ENCODE measurements around the gene NR1H2.
A peak's percentile ranks its signal among the peaks of the same experiment; 100 is the strongest.

The NR1H2 gene

GRCh38 chr19:50427997-50428425 is 51.8 kb downstream of the NR1H2 start:
- DNase-seq: no peak
- Histone ChIP-seq H3K27ac (no peak overlapping the region), H3K9me3 (ENCODE audit: severe bottlenecking) (no peaks in the 10 kb centered on the region), H3K36me3 (peaks cover 3% of the 10 kb centered on the region; the same call in 1 of the 2 replicates), H3K27me3 (ENCODE audit: insufficient read depth, low read depth, severe bottlenecking) (no peaks in the 10 kb centered on the region), H3K4me3 (ENCODE audit: low read depth, low read length) (no peak overlapping the region)
- TF ChIP-seq CTCF (IDR thresholded peaks at IDR 0.05; ENCODE audit: low read depth, low read length): no peak

- no peak overlapping the region for H3K4me3 ChIP-seq (ENCODE audit: low read depth, low read length)
- H3K36me3 ChIP-seq: no peaks in the 10 kb centered on the region
Observed at GRCh38 chr19:50428772-50429463, 52.7 kb downstream of the NR1H2 start.

GRCh38 chr19:50430888-50431342 is 54.7 kb downstream of the NR1H2 start:
- no peak overlapping the region for H3K27ac ChIP-seq
- DNase-seq: no peak
- H3K9me3 ChIP-seq (ENCODE audit: severe bottlenecking): no peaks in the 10 kb centered on the region
- no peak for TF ChIP-seq CTCF (IDR thresholded peaks at IDR 0.05; ENCODE audit: low read depth, low read length)
- no peaks in the 10 kb centered on the region for H3K36me3 ChIP-seq
- H3K4me3 ChIP-seq (ENCODE audit: low read depth, low read length): peak overlapping the region; percentile 62
- no peaks in the 10 kb centered on the region for H3K27me3 ChIP-seq (ENCODE audit: insufficient read depth, low read depth, severe bottlenecking)

More at GRCh38 chr19:50428772-50429463, 52.7 kb downstream of the NR1H2 start:
- Histone ChIP-seq H3K27me3 (ENCODE audit: insufficient read depth, low read depth, severe bottlenecking) (no peaks in the 10 kb centered on the region), H3K9me3 (ENCODE audit: severe bottlenecking) (no peaks in the 10 kb centered on the region), H3K27ac (no peak overlapping the region)
- DNase-seq: no peak
- TF ChIP-seq CTCF (IDR thresholded peaks at IDR 0.05; ENCODE audit: low read depth, low read length): no peak

GRCh38 chr19:50431343-50432220 is 55.3 kb downstream of the NR1H2 start:
- Histone ChIP-seq H3K36me3 (no peaks in the 10 kb centered on the region), H3K9me3 (ENCODE audit: severe bottlenecking) (no peaks in the 10 kb centered on the region), H3K27ac (peak overlapping the region; percentile 65), H3K27me3 (ENCODE audit: insufficient read depth, low read depth, severe bottlenecking) (no peaks in the 10 kb centered on the region), H3K4me3 (ENCODE audit: low read depth, low read length) (peak overlapping the region; percentile 62)
- no peak for TF ChIP-seq CTCF (IDR thresholded peaks at IDR 0.05; ENCODE audit: low read depth, low read length)
- peak; percentile 84 for DNase-seq

- Histone ChIP-seq H3K4me3 (ENCODE audit: low read depth, low read length) (peak within 1 kb of the TSS; percentile 62), H3K27ac (peak within 1 kb of the TSS; percentile 65), H3K36me3 (no peaks in the 10 kb centered on the region), H3K27me3 (ENCODE audit: insufficient read depth, low read depth, severe bottlenecking) (peaks cover 2% of the 10 kb centered on the region), H3K9me3 (ENCODE audit: severe bottlenecking) (no peaks in the 10 kb centered on the region)
- DNase-seq: no peak
- no peak for TF ChIP-seq CTCF (IDR thresholded peaks at IDR 0.05; ENCODE audit: low read depth, low read length)
Observed at GRCh38 chr19:50432221-50433028, 56.2 kb downstream of the NR1H2 start, which contains the start of gene MYBPC2. MYBPC2 (plus strand) TSS chr19:50432892; CDS start chr19:50432954, 62 bp downstream.
